ENCODE results near the gene OR10A6.

The OR10A6 gene

DNA sequence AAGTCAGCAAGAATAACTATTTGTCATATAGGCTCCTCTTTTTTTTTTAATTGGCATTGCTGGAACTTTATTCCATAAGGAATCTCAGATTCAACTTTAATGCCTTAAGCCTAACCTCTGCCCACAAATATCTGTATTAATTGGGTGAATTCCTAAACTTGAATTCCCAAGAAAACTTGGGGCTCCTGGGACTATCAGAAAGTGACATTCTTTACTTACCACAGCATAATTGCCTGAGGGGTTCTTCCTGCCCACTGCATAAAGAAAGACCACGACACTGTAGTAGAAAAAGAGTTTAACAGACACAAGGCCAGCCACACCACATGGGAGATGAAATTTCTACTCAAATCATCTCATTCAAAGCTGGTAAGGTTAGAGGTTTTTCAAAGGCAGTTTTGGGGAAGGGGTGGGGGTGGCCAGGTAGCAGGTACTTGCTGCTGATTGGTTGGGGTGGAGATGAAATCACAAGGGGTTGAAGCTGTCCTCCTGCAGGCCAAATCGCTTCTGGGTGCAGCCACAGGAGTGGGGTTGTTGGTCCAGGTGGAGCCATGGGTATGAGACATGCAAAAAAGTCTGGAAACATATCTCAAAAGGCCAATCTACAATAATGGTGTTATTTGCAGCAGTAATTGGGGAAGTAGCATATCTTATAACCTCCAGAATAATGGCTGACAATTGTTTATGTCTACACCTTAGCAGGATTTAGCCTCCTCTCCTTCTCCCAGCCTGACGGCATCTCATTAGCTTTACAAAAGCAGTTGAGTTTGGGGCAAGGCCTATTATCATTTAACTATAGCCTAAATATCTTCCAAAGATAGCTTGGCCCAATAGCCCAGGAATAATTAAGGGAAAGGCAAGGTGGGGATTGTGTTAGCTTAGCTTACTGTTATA is 38.9 kb upstream of the OR10A6 start:
- Mint-ChIP-seq H3K27me3 (ENCODE audit: low read depth, poor library complexity) (no peaks in the 10 kb centered on the region), H3K36me3 (ENCODE audit: low read depth) (no peaks in the 10 kb centered on the region), H3K4me1 (no peaks in the 10 kb centered on the region), H3K9me3 (no peaks in the 10 kb centered on the region), H3K4me3 (no peak overlapping the region), H3K27ac (no peak overlapping the region)
- DNase-seq = no peak
- TF ChIP-seq, protein P1, sequence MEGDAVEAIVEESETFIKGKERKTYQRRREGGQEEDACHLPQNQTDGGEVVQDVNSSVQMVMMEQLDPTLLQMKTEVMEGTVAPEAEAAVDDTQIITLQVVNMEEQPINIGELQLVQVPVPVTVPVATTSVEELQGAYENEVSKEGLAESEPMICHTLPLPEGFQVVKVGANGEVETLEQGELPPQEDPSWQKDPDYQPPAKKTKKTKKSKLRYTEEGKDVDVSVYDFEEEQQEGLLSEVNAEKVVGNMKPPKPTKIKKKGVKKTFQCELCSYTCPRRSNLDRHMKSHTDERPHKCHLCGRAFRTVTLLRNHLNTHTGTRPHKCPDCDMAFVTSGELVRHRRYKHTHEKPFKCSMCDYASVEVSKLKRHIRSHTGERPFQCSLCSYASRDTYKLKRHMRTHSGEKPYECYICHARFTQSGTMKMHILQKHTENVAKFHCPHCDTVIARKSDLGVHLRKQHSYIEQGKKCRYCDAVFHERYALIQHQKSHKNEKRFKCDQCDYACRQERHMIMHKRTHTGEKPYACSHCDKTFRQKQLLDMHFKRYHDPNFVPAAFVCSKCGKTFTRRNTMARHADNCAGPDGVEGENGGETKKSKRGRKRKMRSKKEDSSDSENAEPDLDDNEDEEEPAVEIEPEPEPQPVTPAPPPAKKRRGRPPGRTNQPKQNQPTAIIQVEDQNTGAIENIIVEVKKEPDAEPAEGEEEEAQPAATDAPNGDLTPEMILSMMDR (IDR thresholded peaks at IDR 0.05) = no peak

GRCh38 chr11:7968686-7969085 is 37.6 kb upstream of the OR10A6 start:
- no peaks in the 10 kb centered on the region for H3K36me3 Mint-ChIP-seq (ENCODE audit: low read depth)
- no peaks in the 10 kb centered on the region for H3K27me3 Mint-ChIP-seq (ENCODE audit: low read depth, poor library complexity)
- no peaks in the 10 kb centered on the region for H3K4me1 Mint-ChIP-seq
- H3K9me3 Mint-ChIP-seq = no peaks in the 10 kb centered on the region
- H3K4me3 Mint-ChIP-seq = no peak overlapping the region
- H3K27ac Mint-ChIP-seq = no peak overlapping the region
- no peak for DNase-seq
- TF ChIP-seq, protein P1 (IDR thresholded peaks at IDR 0.05) = no peak

DNA sequence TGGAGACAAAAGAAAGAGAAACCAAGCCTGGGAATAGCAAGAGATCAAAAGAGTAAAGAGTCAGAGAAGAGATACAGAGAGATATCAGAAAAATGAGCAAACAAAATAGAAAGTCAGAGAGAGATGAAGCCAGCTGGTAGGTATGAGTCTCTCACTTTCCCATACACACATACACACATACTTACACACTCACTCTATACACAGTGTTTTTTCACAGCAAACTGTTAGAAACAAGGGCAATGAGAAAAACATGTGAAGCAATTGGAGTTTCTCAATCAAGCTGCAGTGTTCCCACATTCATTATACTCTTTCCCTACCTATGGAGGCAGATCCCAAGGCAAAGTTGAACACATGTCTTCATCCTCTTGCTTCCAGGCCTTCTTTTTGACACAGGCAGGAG is 36.8 kb upstream of the OR10A6 start:
- Mint-ChIP-seq H3K36me3 (ENCODE audit: low read depth) (no peaks in the 10 kb centered on the region), H3K9me3 (no peaks in the 10 kb centered on the region), H3K4me1 (no peaks in the 10 kb centered on the region), H3K27ac (no peak overlapping the region), H3K4me3 (no peak overlapping the region), H3K27me3 (ENCODE audit: low read depth, poor library complexity) (no peaks in the 10 kb centered on the region)
- no peak for DNase-seq
- TF ChIP-seq, protein P1 (IDR thresholded peaks at IDR 0.05) = no peak

DNA sequence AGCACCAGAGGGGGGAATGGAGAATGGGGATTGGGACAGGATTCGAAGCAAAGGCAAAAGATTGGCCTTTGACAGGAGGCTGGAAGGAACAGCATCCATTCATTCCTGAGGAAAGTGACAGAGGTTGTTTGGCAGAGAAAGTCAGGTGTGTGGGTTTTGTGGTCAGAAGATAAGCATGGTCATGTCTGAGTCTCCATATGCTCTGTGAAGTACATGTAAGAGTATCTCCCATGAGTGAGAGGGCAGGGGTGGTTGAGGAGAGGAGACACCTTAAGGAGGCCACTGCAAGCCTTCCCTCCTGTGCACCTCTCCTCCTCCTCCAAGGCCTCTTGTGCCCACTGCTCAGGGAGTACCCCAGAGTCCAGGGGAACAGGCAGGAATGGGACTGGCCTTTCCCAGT is 36.0 kb upstream of the OR10A6 start:
- Mint-ChIP-seq H3K4me3 (no peak overlapping the region), H3K27me3 (ENCODE audit: low read depth, poor library complexity) (no peaks in the 10 kb centered on the region), H3K36me3 (ENCODE audit: low read depth) (no peaks in the 10 kb centered on the region), H3K4me1 (no peaks in the 10 kb centered on the region), H3K9me3 (no peaks in the 10 kb centered on the region), H3K27ac (no peak overlapping the region)
- DNase-seq = no peak
- TF ChIP-seq, protein P1 (IDR thresholded peaks at IDR 0.05) = no peak

DNA sequence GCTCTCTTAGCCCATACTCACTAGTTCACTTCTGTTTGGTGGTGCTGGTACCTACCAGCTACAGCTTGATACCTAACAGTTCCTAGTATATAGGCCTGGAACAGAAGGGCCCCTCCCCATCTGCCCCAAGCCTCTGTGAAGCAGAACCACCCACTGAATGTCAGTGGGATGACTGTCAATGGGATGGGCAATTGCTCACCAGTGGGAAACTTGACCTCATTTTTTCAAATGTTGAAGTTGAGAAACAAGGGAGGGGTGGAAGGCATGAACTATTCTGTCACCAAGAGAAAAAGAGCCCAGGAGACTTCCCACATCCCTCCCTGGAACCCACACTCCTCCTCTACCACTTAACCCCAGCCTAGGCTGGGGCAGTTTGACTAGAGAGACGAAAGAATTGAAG is 34.3 kb upstream of the OR10A6 start, which contains the start of gene NLRP10:
NLRP10 (minus strand) TSS at position 62 of the 400 bp plus-strand sequence. CDS start 1,952 bp downstream, outside the sequence.
- Mint-ChIP-seq H3K27ac (no peak within 1 kb of the TSS), H3K27me3 (ENCODE audit: low read depth, poor library complexity) (no peaks in the 10 kb centered on the region), H3K4me3 (no peak within 1 kb of the TSS), H3K4me1 (no peaks in the 10 kb centered on the region), H3K9me3 (peaks cover 6% of the 10 kb centered on the region), H3K36me3 (ENCODE audit: low read depth) (no peaks in the 10 kb centered on the region)
- TF ChIP-seq, protein P1 (IDR thresholded peaks at IDR 0.05) = no peak
- no peak for DNase-seq

DNA sequence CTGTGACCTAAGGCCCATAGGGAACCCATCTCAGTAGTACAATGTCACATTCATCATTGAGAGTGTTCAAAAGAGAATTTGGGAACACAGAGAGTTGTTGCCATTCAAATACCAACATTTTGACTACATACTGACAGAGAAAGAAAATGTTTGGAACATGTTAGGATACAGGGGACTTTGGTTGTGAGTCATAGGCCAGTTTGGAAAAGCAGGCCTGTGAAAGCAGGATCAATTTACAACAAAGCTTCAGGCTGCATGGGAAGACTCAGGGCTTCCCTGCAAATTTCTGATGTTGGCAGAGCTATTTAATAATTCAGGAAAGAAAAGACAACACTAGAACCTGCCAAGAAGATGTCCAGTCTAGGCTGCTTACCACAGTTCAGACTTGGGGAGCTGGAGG is 33.8 kb upstream of the OR10A6 start:
- Mint-ChIP-seq H3K9me3 (peaks cover 6% of the 10 kb centered on the region), H3K36me3 (ENCODE audit: low read depth) (no peaks in the 10 kb centered on the region), H3K4me1 (no peaks in the 10 kb centered on the region), H3K27me3 (ENCODE audit: low read depth, poor library complexity) (no peaks in the 10 kb centered on the region), H3K4me3 (no peak overlapping the region), H3K27ac (no peak overlapping the region)
- TF ChIP-seq, protein P1 (IDR thresholded peaks at IDR 0.05) = no peak
- DNase-seq = no peak
